Right hindlimb (tissue), 1 donor: Measurements from ENCODE around the gene EXOC6B.

Source experiments
- DNase-seq: peaks from one replicate; pipeline ENCODE4 v3.0.0-alpha.2; 2018

The EXOC6B gene

DNA sequence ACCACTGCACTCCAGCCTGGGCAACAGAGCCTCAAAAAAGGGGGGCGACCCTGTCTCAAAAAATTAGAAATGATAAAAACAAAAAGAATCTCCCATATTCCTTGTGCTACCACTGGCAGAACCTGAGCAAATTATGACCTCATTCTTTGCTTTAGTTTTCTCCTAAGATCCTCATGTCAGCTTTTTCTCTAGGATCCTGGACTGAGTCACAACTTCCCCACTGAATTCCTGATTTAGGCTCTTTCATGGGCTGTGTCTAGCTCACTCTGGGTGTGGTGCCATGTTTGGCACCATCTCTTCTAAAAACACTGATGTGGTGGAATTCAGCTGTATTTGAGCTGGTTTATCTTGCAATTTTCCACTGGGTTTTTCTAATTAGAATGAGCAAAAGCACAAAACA, 37.1 kb downstream of the EXOC6B start:
- DNase-seq, result no peak

DNA sequence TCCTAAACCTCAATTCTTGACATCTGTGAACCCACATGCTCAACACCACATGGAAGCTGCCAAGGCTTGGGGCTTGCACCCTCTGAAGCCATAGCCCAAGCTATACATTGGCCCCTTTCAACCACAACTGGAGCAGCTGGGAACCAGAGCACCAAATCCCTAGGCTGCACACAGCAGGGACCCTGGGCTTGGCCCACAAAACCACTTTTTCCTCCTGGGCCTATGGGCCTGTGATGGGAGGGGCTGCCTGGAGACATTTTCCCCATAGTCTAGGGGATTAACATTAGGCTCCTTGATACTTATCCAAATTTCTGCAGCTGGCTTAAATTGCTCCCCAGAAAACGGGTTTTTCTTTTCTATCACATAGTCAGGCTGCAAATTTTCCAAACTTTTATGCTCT, 40.3 kb downstream of the EXOC6B start:
- no peak for DNase-seq

DNA sequence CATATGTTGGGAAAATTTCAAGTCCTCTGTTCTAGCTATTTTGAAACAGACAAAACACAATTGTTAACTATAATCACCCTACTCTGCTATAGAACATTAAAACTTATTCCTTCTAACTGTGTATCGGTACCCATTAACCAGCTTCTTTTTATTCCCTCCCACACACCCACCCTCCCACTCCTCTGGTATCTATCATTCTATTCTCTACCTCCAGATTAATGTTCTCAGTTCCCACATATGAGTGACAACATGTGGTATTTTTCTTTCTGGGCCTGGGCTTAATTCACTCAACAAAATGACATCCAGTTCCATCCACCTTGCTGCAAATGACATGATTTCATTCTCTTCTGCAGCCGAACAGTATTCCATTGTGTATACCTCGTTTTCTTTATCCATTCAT, 43.3 kb downstream of the EXOC6B start:
- no peak for DNase-seq

DNA sequence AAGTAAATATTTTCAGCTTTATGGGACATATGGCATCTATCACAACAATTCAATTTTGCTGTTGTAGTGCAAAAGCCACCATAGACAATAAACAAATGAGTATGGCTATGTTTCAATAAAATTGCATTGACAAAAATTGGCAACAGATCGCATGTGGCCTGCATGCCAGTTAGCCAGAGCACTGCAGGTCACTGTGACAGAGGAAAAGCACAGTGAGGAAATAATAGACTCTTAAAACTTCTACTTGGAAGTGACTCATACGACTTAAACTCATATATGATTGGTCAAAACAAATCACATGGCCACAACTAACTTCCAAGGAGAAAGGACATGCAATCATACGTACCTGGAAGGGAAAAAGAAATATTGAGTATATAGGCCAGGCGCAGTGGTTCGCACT, 44.4 kb downstream of the EXOC6B start:
- no peak for DNase-seq

DNA sequence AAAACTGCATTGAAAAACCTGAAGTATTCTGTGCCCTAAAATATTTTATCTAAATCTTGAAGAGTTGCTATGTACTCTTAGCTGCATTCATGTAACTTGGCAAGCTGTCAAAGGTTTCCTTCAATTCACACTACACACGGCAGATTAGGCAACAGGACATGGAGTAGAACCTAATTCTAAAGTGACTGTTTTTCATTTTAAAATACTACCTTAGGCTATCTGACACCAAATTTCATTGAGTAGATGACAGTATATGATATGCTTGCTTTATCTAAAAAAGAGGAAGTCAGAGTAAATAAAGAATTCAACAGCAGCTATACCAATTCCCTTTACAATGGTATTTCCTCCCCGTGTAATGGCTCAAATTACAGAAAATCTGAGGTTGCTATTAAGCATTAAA, 45.4 kb downstream of the EXOC6B start:
- DNase-seq, result no peak

DNA sequence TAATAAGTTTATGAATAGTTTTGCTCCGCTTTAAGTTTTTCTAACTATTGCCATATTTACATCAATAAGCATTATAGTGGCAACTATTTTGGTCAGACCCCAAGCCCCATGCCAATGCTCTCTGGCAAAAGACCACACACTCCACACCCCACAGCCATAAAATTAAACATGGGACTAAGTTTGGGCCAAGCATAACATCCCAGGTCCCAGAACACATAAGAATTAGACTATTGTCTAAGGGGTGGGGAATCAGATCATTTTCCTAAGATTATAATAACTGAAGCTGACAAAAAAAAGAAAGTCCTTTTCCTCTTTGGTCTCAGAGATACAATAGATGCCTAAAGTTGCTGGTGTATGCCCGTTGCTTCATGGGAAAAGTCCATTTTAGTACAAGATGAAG, 46.3 kb downstream of the EXOC6B start:
- DNase-seq, result no peak

DNA sequence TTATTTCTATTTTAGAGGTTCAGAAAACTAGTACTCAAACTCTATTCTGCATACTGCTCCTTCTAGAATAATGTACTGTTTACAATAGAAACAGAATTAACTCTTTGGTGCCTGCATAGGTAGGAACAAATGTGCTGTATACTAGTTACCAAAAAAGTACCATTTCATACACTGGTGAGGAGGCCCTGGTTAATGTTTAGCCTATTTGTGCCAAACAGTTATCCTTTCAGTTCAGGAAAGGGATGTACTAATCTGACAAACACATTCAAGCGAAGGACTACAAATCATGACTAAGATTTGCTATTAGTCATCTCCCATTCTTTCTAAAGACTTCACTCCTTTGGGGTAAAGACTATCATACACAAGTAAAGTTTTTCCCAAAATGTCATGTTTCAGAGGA, 47.4 kb downstream of the EXOC6B start:
- no peak for DNase-seq

DNA sequence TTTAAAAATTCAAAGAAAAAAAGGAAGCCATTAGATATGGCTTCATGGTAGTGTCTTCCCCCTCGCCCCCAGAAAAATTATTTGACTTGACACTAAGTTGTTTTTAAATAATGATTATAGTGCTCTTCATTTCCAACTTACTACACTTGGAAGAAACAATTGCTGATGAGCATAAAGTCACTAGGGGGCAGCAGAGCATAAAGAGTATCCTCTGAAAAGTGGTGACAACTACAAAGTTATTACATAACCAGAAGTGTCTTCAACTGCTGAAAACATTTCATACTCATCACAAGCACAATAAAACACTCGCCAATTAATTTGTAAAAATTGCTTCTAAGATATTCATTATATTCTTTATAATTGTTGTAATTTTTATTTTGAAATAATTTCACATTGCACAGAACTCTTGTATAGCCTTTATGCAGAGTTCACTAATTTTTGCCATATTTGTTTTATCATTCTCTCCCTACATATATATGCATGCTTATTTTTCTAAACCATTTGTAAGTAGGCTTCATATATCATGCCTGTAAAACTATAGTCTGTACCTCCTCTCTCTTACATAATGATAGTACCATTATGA, 54.9 kb downstream of the EXOC6B start:
- DNase-seq, result peak; percentile 49

DNA sequence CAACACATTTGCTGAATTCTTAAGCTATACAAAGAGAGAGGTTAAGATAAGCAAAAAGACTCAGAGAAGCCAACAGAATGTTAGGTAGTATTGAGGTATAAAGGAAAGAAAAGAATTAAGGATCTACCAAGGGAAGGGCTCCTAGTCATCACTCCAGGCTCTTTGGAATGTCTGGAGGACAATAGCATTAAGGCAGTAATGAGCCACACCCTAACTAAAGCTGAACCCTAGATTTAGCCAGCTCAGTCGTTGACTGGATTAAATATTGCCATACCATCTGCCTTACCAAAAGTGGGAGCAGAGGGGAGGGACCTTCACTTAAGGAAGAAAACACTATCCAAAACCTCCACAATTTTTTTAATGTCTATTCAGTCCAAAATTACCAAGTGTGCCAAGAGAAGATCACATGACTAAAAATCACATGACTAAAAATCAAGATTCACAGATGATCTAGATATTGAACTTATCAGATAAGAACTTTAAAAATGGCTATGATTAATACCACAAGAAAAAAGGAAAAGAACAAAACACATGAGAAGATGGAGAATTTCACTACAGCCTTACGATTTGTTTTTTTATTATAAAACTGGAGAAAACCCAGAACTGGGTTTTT, 59.7 kb downstream of the EXOC6B start:
- DNase-seq, result no peak

DNA sequence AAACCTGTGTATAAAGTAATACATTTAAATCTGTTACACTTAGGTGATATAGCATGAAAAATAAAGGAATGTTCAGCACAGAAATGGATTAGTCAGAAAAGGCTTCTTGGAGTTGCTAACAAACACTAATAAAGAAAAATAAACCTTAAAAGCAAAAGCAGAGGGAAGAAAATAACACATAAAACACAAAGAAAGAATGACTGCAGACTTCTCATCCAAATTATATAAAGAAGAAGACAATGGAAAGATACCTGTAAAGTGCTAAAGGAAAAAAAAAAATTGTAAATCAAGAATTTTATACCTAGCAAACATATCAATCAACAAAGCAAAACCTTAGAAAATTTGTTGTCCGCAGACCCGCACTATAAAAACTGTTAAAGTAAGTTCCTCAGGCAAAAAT, 63.6 kb downstream of the EXOC6B start:
- DNase-seq, result no peak

DNA sequence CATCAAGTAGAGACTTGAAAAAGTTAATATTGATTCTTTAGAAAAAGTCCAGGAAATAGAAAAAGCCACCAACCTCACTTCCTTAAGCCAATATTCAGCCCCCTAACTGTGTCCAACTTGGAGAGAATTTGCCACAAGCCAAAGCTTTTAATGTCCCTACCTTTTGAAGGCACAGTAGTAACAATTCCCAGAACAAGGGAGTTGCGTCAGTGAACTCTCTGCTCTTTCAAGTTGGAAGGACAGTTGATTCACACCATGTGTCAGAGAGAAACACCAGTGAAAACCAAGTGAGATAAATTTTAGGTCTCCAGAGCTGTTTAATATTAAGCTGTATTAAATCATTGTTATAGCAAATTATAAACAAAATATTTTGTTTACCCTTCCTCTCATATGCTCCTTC, 66.1 kb downstream of the EXOC6B start:
- DNase-seq, result no peak

DNA sequence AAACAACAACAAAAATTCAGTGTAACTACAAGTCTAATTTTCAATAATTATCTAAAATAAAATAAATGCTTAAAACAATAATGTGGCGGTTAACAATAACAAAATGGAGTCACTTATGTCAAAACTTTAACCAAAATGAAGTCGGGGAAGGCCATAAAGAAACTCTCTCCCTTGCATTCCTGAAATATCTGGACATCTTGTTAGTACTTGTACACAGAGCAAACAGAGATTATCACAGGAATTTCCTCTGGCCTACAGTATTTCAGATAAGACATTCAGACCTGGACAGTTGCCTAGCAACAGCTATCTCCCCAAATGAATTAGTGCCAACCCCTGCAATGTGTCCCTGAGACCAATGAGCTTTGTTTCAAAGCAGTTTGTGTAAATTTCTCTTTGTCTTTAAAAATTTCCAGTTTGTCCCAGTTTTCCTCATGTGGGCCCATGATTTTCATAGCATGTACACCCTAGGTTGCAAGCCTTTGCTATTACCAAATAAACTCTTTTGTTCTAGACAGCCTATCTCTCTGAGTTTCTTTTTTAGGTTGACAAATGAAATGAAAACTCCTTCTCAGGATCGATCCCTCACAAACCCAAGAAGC, 68.6 kb downstream of the EXOC6B start:
- no peak for DNase-seq

DNA sequence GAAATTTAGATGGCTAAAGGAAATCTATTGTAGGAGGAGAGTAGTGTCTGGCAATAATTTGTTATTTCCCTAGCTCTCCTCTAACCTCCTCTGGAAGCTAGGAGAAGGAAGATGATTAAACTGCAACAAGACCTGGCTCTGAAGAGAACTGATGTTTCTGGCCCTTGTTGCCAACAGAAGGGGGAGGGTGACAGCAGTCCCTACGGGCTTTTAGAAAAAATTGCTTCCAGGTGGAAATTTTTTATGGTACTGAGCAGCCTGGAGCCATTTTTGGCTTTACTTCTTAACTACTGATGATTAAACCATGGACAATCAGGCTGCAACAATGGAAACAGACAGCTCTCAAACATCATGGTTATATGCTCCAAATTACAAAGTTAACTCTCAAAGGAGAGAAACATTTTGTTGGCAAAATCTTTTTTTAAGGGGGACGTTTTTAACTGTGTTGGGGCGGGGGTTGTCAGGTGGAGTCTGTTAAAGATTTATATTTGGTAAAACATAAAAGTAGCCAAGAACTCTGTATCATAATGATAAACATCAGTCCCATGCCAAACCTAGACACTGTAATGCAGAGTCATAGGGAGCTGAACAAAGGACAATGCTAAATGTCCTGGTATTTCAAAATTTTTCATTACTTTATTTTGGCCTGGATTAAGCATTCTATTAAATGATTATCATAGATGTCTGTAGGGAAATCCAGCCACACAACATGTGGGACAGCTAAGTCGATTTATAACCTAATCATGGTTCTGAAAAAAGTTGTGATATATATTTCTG, 70.0 kb downstream of the EXOC6B start:
- DNase-seq, result peak; percentile 75

DNA sequence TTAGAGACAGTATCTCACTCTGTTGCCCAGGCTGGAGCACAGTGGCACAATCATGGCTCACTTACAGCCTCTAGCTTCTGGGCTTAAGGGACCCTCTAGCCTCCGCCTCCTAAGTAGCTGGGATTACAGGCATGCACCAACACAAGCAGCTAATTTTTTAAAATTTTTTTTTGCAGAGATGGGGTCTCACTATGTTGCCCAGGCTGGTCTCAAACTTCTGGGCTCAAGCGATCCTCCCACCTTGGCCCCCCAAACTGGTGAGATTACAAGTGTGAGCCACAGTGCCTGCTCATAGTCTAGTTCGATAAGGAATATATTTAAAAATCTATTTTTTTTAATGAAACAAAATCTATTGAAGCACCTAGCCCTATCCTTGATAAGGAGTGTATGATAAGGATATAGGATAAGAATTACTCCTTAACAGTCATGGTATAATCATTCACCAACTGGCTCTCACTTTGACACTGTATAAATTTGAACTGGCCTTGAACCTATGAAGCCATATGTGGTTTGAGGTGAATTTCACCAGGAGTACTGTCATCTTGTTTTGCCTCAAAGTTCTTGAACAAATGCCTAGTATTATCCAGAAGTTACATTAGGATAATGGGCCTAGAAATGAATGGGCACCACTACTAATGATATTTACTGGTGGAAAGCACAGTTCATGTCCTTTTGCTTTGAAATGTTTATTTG, 71.1 kb downstream of the EXOC6B start:
- no peak for DNase-seq

DNA sequence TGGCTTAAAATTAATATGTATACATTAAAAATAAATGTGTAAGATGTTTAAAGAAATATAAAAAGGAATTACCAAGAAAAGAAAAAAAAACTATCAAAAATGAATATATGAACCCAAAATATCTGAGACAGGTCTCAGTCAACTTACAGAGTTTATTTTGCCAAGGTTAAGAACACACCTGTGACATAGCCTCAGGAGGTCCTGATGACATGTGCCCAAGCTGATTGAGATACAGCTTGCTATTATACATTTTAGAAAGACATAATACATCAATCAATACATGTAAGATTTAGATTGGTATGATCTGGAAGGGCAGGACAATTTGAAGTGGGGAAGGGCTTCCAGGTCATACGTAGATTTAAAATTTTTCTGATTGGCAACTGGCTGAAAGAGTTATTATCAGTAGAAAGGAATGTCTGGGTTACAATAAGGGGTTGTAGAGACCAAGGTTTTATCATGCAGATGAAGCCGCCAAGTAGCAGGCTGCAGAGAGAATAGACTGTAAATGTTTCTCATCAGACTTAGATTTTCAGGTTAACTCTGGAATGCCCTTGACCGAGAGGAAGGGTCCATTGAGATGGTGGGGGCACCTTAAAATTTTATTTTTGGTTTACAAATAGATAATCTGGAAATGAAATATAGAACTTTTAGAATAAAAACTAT, 74.7 kb downstream of the EXOC6B start:
- no peak for DNase-seq

DNA sequence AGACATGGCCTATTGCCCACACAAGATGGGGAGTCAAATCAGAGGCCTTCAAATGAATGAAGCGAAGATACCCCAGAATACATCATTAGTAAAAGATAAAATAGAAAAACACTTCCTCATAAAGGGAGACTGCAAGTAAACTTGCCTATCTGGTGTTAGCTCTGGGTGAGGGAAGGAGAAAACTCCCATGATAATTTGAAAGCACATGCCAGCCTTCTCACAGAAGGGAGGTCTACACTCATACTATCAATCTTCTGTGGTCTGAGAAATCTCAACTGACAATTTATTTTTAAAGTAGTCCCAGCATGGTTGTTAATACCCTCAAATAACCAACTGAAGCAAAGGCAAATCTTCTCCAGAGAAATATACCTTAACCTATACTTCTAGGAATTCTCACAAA, 75.4 kb downstream of the EXOC6B start:
- no peak for DNase-seq

DNA sequence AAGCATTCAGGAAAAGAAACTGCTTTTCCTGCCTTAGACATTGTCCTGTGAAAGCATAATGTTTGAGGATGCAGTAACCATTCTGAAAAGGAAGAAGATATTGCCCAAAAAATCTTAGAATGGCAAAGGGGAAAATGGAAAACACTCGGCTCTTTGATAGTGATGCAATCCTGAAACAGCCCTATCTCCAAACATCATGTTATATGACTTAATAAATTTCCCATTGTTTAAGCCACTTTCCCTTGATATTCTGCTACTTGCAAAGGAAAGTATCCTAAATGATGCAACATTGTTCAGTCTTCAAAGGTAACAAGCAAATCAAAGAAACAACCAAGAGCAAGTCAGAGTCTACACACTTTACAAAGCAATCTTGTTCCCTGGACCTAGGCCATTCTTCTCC, 78.5 kb downstream of the EXOC6B start:
- no peak for DNase-seq

DNA sequence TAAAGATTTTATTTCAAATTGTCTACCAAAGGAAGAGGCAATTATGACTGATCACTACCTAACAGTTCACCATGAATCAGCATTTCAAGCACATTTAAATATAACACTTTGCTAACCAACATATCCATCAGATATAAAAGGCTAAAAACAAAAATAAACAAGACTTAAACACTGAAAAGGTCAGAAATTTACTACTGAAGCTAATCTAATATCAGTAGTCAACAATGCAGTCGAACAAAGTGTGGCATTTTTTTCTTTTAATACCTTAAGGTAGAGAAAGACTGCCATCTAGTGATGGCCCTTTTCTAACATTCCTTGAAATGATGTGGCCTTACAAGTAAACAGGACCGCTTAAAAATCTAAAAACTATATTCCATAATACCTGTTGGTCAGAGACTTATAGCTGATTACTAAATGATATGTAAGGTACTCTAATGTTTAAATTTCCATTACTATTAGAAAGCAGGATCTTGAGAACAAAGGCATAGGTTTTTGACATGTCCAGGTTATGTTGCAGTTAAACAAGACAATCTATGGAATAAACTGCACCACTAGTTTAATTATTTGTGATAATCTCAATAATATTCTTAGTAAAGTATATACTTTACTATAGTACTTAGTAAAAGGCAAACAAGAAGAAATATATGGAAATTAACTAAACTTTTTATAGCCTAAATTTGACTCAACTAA, 80.0 kb downstream of the EXOC6B start:
- DNase-seq, result no peak

DNA sequence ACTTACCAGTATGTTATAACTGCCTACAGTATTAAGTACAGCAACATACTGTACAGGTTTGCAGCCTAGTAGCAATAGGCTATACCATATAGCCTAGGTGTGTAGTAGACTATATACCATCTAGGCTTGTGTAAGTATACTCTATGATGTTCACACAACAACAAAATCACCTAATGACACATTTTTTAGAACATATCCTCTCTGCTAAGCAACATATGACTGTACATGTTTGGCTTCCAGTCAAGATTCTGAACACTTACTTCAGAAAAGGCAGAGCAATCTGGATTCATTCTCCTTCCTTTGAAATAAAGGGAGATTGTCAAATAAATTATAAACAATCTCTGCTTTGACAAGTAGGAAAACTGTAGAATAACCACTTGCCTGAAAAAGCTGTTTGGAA, 81.8 kb downstream of the EXOC6B start:
- DNase-seq, result no peak

DNA sequence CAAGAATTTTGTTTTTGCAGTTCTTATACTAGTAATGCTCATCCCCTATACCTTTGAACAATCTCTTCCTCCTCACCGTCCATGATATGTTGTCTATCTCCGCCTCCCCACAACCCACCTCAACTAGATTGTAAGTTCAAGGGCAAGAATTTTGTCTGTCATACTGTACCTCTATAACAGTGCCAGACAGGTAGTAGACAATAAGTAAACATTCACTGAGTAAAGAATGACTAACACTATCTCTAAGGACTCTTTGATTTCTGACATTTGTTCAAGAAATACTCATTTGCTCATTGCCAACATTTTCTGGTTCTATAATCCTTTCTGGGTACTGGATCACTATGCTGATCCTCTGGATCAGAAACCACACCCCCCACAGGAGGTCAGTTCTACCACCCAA, 82.4 kb downstream of the EXOC6B start:
- DNase-seq, result no peak

DNA sequence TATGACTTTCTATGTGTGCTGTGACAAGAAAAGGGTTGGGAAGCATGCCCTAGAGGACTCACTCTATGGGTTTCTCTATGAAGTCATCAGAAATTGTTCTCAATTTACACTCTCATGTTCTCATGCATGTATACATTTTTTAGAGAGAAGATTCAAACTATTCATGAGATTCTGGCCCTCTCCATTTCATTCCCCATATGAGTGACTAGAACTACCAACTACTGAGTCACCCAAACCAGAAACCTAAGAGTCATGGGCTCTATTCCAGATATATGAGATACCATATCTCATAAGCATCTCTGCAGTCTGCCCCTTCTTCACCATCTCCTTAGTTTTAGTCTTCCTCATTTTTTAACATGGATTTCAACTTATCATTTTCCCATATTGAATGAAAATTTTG, 87.7 kb downstream of the EXOC6B start:
- DNase-seq, result no peak

DNA sequence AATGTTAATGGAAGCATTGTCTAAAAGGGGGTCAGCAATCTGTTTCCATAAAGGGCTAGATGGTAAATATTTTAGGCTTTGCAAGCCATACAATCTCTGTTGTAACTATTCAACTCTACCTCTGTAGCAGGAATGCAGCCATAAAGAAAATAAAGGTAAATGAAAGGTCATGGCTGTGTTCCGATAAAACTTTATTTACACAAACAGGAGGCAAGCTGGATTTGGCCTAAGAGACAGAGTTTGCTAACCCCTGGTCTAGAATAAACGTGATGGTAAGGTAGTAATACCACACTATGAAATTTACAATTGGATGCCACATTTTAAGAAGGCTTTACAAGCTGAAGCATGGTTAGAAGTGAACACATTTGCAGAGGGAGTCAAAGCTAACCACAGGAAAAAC, 91.4 kb downstream of the EXOC6B start:
- DNase-seq, result no peak
